Measurements from ENCODE around the gene GDPD3. TPM values are rescaled to one million over a fixed set of nuclear protein-coding genes. Genes with fewer than 3 reads are reported as not detected.

GDPD3 gene
- total RNA-seq, 1 experiment from 2014 or later, result 3.8 TPM

DNA sequence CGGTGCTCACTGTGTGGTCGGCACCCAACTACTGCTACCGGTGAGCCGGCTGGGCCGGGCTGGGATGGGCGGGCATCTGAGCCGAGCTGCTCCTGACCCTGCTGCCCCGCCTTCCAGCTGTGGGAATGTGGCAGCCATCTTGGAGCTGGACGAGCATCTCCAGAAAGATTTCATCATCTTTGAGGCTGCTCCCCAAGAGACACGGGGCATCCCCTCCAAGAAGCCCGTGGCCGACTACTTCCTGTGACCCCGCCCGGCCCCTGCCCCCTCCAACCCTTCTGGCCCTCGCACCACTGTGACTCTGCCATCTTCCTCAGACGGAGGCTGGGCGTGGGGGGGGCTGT lies 28.5 kb downstream of the GDPD3 start:
- H3K27me3 Mint-ChIP-seq (ENCODE audit: low read depth), result 0 out of 2 replicates have a peak, but pooled peaks cover 4% of the 10 kb centered on the region
- H3K36me3 Mint-ChIP-seq (ENCODE audit: insufficient read depth in 1 of 3, low read depth in 3 of 3), result peaks cover 33 to 59% (median 57%) of the 10 kb centered on the region in 3 experiments

More for the DNA sequence above, 28.5 kb downstream of the GDPD3 start:
- Histone ChIP-seq H4K8ac (replicated peaks; ENCODE audit: insufficient read length, low read depth, low read length) (no peak overlapping the region), H3K56ac (ENCODE audit: insufficient read length, low read depth, low read length) (no peak overlapping the region), H3K4ac (ENCODE audit: low read depth, low read length) (no peak overlapping the region), H3K18ac (ENCODE audit: insufficient read length, low read depth, low read length) (no peak overlapping the region), H2BK5ac (ENCODE audit: insufficient read length, low read length) (no peak overlapping the region), H4K5ac (ENCODE audit: insufficient read length, low read depth, low read length) (no peak overlapping the region), H2BK12ac (ENCODE audit: insufficient read length, low read depth, low read length) (no peak overlapping the region), H3K79me2 (ENCODE audit: insufficient read depth, low read length) (no peaks in the 10 kb centered on the region), H3K27me3 (ENCODE audit: insufficient read depth, low read length) (no peaks in the 10 kb centered on the region), H3T11ph (ENCODE audit: low read length) (no peak overlapping the region), H3K9me3 (ENCODE audit: control insufficient read depth, low read depth, low read length) (no peaks in the 10 kb centered on the region), H2AK5ac (ENCODE audit: insufficient read length, low read length) (no peak overlapping the region), H3K14ac (ENCODE audit: insufficient read depth, low read length) (no peak overlapping the region), H2BK120ac (ENCODE audit: low read depth, low read length, poor library complexity, severe bottlenecking) (no peak overlapping the region), H2BK20ac (ENCODE audit: low read depth, low read length, poor library complexity, severe bottlenecking) (no peak overlapping the region), H3K9ac (ENCODE audit: extremely low read depth, insufficient read length, low read length) (no peak overlapping the region), H3K23ac (ENCODE audit: insufficient read length, low read depth, low read length) (no peak overlapping the region), H3K79me1 (ENCODE audit: insufficient read depth, low read depth, low read length, poor library complexity, severe bottlenecking) (no peaks in the 10 kb centered on the region), H3K27ac (ENCODE audit: insufficient read length, low read depth, low read length) (no peak overlapping the region), H3K4me1 (ENCODE audit: insufficient read depth, low read length) (no peaks in the 10 kb centered on the region), H4K91ac (ENCODE audit: insufficient read length, low read depth, low read length) (no peak overlapping the region), H3K4me2 (ENCODE audit: insufficient read depth, insufficient read length, low read length) (no peak overlapping the region), H2AFZ (ENCODE audit: low read length) (no peak overlapping the region), H4K20me1 (ENCODE audit: control insufficient read depth, insufficient read depth, insufficient read length) (no peaks in the 10 kb centered on the region), H2BK15ac (ENCODE audit: low read depth, low read length) (no peak overlapping the region), H3K23me2 (ENCODE audit: insufficient read length, low read depth, low read length, poor library complexity, severe bottlenecking) (no peaks in the 10 kb centered on the region)
- no peaks in the 10 kb centered on the region for H3K9me3 Mint-ChIP-seq
- WGBS (ENCODE audit: extremely low coverage, insufficient read length, low lambda C conversion rate), result no CpG with 5 or more reads among the region's 17 CpGs
- no peak overlapping the region for H3K4me3 Mint-ChIP-seq
- no peak for DNase-seq
- H3K27ac Mint-ChIP-seq, result no peak overlapping the region
- no peaks in the 10 kb centered on the region for H3K4me1 Mint-ChIP-seq
- TF ChIP-seq, protein P1, sequence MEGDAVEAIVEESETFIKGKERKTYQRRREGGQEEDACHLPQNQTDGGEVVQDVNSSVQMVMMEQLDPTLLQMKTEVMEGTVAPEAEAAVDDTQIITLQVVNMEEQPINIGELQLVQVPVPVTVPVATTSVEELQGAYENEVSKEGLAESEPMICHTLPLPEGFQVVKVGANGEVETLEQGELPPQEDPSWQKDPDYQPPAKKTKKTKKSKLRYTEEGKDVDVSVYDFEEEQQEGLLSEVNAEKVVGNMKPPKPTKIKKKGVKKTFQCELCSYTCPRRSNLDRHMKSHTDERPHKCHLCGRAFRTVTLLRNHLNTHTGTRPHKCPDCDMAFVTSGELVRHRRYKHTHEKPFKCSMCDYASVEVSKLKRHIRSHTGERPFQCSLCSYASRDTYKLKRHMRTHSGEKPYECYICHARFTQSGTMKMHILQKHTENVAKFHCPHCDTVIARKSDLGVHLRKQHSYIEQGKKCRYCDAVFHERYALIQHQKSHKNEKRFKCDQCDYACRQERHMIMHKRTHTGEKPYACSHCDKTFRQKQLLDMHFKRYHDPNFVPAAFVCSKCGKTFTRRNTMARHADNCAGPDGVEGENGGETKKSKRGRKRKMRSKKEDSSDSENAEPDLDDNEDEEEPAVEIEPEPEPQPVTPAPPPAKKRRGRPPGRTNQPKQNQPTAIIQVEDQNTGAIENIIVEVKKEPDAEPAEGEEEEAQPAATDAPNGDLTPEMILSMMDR (conservative IDR thresholded peaks at IDR 0.05), result no peak

All from H9 (cell line).